Inflammatory macrophage (primary cell): ENCODE data around the gene OVCA2.

ENCODE experiments used
- DNase-seq, 2 donors: peaks; one replicate each; pipeline ENCODE4 v3.0.0-alpha.2; 2020 to 2022

OVCA2 gene

DNA sequence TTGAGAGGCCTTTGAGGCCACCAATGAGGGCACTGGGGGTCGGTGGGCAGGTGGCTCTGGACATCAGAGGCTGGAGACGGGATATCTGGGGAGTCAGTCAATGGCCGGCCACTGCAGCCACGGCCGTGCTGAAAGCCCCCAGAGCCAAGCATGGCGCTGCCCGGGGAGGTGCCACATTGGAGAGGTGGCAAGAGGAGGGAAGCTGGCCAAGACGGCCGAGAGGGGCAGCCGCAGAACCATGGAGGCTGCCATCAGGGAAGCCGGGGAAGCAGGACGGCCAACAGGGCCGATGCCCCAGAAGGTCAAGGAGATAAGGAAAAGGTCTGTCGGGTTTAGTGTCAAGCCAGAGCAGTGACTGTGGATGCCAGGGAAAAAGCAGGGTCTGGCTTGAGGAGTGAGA lies 26.5 kb upstream of the OVCA2 start:
- DNase-seq = no peak

DNA sequence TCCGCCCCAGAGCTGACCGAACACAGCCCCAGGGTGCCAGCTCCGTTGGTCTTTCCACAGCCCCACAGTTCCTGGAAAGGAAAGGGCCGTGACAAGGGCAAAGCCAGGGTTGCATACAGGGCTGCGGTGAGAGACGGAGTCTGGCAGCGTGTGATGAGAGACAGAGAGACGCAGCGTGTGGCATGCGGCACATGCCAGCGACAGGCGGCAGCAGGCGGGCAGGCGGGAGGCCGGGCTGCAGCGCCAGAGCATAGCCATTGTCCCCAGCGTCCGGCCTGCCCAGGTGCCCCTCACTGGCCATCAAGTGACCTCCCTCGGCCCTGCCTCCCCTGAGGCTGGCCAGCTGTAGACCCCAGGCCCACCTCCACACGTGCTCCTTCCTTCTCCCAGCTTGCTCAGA lies 25.3 kb upstream of the OVCA2 start:
- DNase-seq = no peak

DNA sequence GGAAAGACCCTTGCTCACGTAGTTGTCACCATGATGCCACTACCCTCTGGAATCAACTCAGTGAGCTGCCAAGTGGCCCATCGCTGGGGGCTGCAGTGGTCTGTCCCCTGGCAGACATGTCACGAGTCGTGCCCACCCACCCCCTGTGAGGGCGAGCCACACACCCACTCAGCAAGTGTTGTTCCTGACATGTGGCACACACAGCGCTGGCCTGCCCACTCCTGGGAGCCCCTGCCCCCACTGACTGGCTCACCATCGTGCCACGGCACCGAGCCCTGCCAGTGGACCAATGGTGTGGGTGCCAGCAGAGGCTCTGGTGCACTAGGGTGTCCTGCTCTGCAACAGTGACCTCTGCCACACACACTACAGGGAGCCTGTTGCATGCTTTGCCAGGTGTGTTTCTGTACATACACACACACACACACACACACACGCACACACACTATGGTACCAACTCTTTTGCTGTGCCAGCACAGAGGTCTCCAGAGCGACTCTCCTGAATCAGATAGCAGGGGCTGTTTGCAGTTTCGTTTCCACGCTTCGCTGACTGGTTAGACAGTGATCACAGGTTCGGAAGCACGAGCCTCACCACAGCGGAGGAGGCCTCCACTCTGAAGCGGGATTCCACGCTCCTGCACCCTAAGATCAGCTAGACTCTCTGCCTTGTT lies 24.4 kb upstream of the OVCA2 start:
- no peak for DNase-seq

DNA sequence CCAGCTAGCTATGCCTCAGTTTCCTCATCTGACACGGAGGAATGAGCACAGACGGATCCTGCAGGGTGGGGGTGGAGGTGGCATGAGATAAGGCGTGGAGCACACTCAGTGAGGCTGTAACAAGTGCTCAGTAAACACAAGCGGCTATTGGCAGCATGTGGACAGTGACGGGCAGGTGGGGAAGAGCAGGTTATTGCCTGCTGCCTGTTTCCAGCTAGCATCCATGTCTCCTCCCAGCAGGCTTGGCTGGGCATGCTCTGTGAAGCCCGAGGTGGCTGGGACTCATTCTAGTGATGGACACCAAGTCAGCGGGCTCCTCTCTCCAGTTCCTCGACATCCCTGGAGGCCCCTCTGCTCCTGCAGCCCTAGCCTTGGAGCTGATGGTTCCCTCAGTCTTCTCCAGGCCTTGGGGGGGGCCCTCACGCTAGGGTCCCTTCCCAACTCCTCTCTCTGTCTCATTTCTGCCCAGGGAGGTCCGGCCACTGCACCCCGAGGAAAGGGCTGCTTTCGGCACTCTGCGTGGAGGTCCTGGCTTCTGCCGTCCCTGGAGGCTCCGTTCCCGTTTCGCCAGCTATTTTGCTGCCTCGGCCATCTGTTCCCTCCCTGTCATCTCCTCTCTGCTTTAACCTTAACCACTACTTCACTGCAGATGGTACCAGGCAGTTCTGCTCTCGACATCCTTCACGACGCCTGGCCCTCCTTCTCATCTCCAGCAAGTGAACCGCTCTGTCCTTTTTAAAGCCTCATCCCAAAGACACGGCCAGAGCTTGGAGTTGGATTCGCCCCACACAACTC lies 22.9 kb upstream of the OVCA2 start:
- no peak for DNase-seq

DNA sequence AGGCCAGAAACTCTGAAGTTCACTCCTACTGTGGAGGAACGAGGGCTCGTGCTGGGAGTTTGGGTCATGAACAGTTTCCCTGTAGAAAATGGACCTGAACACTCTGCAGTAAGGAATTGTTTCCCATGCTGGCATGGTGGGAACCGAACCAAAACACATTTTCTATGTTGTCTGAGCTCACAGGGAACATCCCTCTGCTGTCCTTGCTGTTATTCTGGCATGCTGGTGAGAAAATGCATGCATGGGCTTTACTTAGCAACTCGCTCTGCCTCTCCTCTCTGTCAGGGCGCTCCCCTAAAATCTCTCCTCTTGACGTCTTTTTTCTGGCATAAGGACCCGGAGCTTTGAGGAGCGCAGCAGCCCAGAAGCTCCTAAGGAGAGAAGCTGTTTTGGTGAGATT lies 22.1 kb upstream of the OVCA2 start:
- DNase-seq = no peak

DNA sequence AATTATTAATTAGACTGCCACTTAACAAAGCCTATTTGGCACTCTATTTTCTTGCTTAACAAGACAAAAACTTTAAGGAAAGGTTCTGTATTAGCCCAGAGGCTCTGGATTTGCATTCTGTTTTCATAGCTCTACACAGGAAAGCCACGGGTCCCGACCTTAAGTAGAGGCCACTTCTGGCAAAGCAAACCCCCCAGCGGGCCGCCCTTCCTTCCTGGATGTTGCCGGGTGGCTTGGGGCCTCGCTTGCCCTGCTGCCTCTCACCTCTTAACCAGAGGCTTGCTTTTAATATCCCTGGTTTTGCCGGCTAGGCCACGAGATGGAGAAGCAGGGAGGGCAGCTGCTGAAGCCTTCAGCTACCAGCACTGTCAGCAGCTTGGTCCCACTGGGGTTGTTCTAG lies 21.1 kb upstream of the OVCA2 start:
- no peak for DNase-seq

DNA sequence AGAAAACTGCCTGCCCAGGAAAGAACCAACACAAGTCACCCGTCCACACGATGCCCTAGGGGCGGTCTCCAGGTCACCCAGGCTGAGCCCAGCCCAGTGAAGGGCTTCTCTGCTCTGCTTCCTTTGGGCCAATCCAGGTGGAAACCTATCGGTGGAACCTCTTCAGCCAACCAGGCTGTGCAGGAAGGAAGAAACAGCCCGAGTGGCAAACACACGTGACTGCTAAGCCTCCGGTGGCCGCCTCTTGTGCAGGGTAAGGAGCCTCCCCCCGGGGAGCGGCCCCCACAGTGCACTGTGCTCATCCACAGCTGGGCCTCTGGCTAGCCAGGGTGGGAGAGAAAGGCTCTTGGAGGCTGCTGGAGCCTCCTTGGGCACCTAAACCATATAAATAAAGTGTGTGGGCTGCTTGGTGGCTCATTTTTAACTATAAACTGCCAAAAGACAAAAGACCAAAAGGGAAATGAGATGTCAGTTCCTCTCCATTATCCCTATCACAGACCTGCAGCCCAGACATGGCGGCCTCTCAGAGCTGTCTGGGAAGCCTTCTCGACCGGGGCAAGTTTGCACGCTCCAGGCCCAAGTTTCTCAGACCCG lies 19.1 kb upstream of the OVCA2 start:
- no peak for DNase-seq

DNA sequence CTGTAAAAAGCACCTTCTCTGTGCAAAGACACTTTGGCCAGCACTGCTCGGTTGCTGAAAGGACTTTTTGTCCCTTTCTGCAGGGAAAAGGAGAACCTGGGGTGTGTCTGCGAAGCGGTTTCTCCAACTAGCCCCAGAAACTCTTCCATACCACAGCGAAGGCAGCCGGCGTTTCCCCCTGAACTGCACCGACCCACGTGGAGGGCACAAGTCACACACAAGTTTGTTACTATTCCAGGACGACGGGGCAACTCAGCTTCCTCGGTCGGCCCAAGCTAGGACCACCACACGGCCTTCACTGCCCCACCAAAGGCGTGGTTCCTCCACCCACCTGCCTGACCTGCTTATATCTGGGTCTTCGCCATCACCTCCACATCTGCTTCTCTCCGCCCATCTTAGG lies 18.6 kb upstream of the OVCA2 start:
- DNase-seq = no peak

DNA sequence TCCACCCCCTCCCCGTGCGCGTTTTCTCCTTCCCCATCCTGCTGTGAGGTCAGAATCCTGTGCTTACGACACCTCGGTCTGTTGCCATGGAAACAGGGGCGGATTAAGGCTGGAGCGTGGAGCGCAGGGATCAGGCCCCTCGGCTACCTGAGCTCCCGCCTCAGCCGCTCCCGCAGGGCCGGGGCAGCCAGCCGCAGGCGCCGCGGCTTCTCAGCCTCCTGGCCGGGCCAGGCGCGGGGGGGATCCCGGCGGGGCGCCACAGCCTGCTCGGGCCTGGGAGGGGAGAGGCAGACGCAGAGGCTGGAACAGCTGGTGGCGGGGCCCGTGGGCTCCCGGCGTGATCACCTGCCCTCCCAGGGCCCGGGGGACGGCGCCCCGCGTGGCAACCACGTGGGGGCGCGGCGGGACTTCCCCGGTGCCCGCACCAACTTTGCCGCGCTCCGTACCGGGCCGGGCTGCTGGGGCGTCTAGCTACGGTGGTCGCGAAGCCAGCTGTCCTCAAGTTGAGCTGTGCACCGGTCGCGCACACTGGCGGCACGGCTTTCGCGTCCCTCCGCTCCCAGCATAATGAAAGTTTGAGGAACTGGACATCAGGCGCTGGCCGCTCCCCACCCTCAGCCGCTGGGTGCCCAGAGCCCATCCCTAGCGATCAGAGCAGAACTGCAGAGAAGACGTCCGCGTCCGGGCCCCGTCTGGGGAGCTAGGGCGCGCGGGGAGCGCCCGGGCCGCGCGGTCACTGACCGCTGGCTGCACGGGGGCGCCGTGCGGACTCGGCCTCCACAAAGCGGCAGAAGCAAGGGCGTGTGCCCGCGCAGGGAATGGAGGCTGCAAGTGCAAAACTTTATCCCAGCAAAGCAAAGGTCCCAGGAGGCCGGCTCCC lies 17.9 kb upstream of the OVCA2 start:
- DNase-seq = peak; percentile 64 to 65

DNA sequence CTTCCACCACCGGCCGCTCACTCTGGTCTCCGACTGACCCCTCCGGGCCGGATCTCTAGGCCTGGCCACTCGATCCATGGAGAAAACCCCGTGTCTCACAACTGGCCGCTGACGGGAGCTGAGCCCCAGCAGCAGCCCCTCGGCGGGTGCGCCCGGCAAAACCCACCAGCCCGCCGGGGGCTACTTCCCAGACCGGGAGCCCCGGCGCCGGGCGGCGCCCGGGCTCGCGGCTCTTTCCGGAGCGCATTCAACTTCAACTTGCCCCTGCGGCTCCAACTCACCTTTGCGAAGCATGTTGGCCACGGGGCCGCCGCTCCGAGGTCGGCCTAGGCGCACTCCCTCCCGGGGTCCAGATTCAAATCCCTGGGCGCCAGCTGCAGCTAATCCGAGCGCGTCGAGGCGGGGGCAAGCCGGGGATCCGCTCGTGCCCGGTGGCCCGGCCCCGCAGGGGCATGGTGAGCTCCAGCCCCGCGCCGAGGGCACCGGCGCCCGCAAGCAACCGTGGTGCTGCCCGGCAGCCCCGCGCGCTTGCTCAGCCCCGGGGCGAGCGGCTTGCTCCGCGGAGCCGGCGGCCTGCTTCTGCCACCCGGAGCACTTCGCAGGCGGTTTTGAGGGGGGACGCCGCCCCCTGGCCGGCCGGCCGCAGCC lies 17.1 kb upstream of the OVCA2 start:
- DNase-seq = no peak

DNA sequence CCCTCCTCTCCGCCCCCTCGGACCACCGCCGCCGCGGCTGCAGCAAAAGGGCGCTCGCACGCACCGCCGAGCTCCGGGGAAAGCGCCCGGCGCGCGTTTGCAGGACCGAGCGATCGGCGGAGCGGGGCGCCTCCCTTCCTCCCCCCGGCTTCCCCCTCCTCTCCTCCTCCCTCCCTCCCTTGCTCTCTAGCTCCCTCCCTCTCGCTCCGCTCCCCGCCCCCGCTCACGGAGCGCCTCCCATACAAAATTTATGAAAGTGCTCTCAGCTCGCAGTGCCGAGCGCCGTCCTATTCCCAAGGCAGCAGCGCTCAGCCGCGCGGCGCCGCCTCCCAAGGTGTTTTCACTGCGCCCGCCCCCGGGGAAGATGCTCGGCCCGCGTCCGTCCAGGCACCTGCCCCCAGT lies 16.6 kb upstream of the OVCA2 start, which contains the start of gene RTN4RL1:
Gene RTN4RL1 (minus strand): TSS at position 115 of the 402 bp plus-strand sequence. CDS start 469 bp downstream, outside the sequence.
- peak in 1 of 2 donors; percentile 38 for DNase-seq

DNA sequence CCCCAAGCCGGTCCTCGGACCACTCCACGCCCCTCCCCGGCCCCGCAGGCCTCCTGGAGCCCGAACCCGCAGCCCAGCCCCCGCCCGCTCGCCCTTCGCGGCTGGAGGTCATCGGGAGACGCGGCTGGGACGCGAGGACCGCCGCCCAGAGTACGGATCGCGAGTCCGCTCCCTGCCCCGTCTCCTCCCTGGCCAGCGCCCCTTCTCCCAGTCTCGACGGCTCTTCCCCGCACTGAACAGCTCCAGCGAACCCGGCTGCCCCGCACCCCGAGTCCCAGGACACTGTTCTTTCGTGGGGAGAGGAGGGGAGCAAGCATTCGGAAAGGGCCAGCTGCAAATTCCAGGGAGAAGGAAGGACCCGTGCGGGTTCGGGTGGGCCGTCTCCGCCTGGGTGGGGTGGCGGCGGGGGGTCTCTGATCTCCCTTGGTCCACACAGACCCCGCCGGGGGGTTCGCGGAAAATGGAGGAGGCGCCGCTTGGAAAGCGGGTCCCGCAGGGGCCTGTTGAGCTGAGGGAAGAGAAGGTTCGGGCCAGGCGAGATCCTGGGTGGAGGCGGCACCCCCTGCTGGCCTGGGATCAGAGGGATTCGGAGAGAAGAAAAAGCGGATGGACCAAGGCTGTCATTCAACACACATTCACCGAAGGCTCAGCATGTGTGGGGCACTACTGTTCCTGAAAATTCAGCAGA lies 16.1 kb upstream of the OVCA2 start:
- DNase-seq = peak; percentile 41 to 64

DNA sequence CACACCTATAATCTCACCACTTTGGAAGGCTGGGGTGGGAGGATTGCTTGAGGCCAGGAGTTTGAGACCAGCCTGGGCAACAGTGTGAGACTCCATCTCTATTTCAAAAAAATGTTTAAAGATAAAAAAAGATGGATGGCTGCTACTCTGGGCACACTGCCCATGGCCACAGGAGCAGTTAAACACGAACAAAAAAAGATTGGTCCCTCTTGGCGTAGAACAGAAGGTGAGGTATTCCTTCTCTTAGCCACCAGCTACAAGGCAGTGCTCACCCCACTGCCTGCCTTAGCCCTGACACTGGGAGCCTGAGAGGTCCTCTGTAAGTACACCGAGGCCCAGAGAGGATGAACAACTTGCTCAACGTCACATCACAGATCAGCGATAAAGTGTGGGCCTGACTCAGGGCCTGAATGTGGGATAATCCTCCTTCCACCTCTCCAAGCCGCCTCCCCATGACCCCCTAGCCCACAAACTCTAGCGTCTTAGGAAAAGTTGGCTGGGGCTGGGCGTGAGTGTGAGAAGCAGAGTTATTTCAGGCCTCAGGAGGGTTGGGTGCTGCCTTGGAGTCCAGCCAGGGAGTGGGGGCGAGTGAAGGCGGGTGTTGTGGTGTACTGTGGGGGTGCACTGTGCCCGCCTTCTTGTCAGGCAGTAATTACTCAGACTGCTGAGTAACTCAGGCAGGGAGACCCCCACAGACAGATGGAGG lies 14.1 kb upstream of the OVCA2 start:
- DNase-seq = no peak

DNA sequence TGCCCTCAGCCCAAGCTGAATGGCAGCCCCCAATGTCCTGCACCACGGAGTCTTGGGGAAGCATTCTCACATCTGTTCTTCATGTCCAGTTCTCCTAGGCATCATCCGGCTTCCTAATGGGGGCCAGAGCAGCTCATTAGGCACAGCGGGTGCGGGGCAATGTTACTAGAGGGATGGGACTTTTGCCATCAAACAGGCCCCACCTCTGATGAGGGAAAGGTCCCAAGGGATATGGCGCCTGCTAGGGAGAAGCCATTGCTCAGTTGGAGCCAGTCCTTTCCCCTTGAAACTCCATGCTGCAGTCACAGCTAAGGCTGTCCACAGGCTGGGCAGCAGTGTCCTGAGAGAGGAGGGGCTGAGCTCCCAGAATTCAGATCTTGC lies 13.6 kb upstream of the OVCA2 start:
- no peak for DNase-seq

DNA sequence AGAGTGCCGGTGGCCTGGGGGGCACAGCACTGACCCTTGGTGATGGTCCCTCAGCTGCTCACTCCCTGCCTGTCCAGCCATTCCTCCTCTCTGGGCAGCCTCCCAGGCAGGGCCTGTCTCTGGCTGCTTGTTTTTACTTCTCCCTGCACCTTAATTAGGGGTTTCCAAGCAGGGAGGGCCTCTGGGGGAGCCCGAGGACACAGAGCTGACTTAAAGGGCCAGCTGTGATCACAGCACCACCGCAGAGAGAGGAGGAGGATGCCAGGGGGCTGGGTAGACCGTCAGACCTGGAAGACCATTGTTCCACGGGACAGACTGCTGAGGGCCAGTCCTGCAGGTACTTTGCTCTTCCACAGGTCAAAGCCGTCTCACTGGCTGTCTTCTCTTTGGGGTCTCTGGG lies 13.1 kb upstream of the OVCA2 start:
- no peak for DNase-seq

DNA sequence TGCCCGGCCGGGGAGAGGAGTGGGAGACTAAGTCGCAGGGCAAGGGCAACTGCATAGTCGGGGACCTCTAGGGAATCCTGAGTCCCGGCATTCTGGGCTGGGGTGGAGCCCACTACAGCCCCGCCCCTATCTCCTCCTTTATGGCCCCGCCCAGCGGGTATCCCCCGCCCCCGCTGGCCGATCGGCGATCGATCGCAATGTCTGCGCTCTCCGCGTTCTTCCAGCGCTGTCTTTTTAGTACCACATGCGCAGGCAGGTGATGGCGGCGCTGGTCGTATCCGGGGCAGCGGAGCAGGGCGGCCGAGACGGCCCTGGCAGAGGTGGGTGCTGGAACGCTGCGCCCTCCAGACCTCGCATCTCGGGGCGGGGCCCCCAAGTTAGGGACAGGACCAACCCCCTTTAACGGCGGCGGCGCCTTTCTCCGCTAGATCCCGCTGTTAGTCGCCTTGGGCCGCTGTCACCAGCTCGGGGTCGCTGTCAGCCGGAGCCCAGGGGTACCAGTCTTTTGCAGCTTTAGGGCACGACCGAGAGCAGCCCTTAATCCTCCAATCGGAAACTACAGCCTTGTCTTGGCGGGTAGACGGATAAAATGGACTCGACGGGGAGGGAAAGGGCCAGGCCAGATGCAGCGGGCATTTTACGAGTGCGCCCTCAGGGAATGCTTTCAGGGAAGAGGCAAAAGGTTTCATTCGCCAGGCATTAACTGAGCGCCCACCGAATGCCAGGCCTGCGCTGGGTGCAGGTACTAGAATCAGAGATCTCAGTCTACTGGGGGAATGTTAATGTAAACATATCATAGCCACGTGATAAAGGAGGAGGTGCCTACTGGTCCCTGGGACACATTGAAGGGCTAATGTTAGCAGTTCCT lies 11.7 kb upstream of the OVCA2 start, which contains the start of gene DPH1:
Gene DPH1 (plus strand): TSS at position 243 of the 868 bp plus-strand sequence. CDS start 17 bp downstream, at position 260.
- DNase-seq = peak; percentile 90 to 91

DNA sequence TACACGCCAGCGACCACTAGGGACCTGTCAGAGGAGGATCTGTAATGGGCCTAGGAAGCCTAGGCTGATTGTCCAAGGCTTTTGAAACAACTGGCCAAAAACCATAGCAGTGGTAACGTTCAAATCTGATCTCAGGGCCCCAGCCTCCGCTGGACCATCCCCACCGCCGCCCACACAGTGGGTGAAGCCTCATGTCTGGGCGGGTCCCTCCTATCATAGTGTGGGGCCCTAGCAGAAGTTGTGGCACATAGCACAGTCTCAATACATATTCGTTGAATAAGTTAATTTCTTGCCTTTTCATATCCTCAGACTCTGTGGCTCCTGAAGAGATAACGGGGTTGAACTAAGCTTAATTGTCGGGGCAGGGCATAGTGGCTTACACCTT lies 11.1 kb upstream of the OVCA2 start:
- DNase-seq = no peak

DNA sequence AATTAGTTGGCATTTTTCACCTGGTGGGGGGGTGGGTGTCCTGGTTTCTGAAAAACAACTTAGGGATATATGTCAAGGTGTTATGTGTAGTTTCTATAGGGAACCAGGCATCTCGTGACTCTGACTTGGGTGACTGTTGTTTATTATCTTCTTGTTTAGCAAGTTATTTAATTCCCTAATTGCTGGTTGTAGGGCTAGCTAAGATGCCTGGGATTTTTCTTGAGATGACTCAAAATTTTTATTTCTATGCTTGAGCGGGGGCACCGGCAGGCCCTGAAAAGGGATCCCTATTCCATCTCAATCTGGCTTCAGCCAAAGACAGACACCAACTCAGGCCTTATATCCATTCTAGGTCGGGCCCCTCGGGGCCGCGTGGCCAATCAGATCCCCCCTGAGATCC lies 8.7 kb upstream of the OVCA2 start:
- no peak for DNase-seq

DNA sequence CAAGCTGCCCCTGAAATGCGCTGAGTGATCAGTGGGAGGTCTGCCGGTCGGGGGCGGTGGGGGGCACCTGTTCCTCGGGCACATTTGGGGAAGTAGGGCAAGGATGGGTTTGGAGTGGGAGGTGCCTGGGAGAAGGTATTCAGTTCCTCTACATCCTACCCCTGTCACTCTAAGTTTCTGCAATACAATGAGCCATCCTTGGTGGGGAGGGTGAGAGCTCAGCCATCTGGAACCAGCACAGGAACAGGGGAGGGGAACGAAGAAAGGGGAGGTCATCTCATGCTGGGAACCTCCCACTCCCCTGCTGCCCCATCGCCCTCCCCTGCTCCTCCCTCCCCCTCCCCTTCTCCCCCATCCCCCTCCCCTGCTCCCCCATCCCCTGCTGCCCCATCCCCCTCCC lies 7.7 kb upstream of the OVCA2 start:
- no peak for DNase-seq
